GM21825 (cell line): Measurements from ENCODE around the gene F2.

Source experiments
- ATAC-seq: cut with Tn5 transposase; IDR thresholded peaks from one replicate; pipeline ENCODE4 v1.9.1; 2021; ENCODE audit warnings: mild to moderate bottlenecking, moderate library complexity; ENCODE audit not compliant: unreplicated experiment

Gene F2

DNA sequence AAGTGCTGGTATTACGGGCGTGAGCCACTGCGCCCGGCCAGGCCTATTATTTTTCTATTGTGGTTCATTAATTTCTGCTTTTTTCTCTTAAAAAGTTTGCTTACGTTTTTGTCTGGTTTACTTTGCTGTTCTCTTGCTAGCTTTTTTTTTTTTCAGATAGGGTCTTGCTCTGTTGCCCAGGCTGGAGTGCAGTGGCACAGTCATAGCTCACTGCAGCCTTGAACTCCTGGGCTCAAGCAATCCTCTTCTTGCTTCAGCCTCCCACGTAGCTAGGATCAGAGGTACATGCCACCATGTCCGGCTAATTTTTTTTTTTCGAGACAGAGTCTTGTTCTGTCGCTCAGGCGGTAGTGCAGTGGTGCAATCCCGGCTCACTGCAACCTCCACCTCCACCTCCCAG is 18.7 kb downstream of the F2 start:
- no peak for ATAC-seq

DNA sequence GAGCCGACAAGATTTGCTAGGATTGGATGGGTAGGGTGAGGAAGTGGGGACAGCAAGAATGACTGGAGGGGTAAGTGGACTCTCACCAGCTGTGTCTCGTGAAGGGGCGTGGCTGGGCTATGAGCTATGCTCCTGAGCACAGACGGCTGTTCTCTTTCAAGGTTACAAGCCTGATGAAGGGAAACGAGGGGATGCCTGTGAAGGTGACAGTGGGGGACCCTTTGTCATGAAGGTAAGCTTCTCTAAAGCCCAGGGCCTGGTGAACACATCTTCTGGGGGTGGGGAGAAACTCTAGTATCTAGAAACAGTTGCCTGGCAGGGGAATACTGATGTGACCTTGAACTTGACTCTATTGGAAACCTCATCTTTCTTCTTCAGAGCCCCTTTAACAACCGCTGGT is 19.9 kb downstream of the F2 start:
- ATAC-seq, result no peak

DNA sequence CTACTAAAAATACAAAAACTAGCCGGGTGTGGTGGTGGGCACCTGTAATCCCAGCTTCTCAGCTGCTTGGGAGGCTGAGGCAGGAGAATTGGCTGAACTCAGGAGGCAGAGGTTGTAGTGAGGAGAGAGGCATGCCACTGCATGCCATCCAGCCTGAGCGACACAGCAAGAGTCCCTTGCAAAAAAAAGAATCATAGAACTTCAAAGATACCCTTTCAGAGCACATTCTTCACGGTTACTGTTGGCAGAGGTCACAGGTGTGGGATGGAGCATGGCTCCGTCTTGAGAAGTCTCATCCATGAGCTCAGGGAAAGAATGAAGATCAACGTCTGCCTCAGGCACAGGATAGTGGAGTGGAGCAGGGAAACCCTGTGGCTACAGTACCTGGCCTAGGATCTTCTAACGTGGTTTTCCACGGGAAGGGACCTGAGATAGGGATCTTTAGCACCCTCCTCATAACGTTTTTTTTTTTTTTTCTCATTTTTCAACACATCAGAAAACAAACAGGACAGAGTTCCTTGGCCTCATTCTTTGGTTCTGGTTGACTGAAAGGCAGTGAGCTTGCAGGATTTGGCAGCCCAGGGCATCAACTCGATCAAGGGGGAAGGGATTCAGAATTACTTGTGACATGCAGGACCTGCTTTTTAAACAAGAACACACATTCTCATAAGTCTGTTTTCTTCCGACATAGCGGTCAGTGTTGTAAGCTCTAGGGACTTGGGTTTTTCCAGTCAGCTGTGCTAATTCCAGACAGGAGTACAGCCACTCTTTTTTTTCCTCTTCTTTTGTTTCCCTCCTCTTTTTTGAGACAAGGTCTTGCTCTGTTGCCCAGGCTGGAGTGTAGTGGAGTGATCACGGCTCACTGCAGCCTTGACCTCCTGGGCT is 22.8 kb downstream of the F2 start:
- ATAC-seq, result no peak

- no peak for ATAC-seq
Observed at GRCh38 chr11:46743043-46743442, 24.0 kb downstream of the F2 start.

GRCh38 chr11:46743693-46744339 is 24.8 kb downstream of the F2 start:
- ATAC-seq, result no peak

DNA sequence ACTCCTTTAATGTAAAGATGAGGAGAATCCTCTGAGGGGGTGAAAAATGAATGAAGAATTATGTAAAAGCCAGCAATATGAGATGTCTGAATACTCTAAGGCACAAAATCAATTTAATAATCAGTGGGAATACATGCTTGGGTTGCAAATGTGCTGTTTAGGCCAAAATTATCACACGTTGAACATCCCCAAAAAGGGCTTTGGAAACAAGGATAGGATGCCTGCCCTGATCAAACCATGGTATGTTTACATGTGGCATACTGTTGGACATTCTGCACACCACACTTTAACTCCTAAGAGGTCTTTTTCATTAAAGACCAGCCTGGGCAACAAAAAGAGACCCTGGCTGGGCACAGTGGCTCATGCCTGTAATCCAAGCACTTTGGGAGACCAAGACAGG is 26.3 kb downstream of the F2 start:
- no peak for ATAC-seq

GRCh38 chr11:46745995-46746394 is 27.0 kb downstream of the F2 start:
- no peak for ATAC-seq

DNA sequence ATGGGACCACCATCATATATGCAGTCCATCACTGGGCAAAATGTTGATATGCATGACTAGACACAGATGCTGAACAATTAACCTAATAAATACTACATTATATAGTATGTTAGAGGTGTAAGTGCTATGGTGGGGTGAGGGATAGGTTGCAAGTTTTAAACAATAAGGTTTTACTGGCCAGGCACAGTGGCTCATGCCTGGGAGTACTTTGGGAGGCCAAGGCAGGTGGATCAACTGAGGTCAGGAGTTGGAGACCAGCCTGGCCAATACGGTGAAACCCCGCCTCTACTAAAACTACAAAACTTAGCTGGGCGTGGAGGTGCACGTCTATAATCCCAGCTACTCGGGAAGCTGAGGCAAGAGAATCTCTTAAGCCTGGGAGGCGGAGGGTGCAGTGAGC is 28.1 kb downstream of the F2 start:
- no peak for ATAC-seq

DNA sequence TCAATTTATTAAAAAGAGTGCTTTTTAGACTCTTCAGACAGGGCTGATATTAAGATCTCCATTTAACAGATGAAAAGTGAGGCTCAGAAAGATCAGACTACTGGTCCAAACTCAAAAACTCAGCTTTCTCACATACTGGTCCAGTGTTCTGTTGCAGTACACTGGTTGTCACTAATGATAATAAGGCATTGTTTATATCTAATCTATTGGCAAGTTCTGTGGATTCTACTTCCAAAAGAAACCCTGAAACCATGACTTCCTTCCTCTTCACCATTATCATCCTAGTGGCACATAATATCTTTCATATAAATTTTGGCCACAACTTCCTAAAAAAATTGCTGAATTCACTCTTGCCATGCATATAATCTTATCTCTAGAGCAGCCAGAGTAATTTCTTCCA is 36.9 kb downstream of the F2 start:
- no peak for ATAC-seq

GRCh38 chr11:46759196-46759595 is 40.2 kb downstream of the F2 start:
- no peak for ATAC-seq

GRCh38 chr11:46760429-46761128 is 41.6 kb downstream of the F2 start:
- no peak for ATAC-seq

DNA sequence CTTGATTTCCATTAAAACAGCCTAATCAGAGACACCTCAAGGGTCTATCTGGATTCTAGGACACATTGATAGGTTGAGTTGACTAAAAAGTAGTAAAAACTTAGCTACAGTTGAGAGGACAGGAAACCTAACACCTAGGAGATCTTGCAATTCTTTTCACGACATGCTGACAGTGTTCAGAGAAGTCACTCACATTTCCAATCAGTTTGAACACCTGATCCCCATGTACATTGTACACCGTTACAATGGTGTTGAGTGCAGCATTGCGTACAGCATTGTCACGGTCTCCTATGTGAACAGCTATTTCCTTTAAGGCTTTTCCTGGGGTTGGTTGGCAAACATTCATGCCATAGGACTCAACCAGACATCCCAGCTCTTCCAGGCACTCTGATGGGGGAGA is 42.8 kb downstream of the F2 start:
- no peak for ATAC-seq

GRCh38 chr11:46762248-46762647 is 43.2 kb downstream of the F2 start:
- ATAC-seq, result no peak

DNA sequence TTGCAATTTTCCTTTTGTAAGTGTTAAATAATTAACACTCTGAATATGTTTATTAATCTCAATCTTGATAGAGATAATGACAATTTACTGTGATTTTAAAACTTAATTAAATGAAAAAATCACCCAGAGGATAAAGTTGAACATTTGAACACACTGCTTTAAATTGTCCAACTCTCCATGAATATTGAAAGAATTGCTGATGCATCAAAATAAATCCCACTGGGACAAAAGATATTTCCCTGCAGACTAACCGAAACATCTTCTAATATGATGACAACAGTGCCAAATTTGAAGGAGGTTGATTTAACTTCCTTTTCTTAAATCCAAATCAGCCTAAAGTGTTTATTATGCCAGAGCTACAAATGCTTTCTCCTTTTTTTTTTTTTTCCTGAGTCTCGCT is 47.6 kb downstream of the F2 start:
- ATAC-seq, result no peak

DNA sequence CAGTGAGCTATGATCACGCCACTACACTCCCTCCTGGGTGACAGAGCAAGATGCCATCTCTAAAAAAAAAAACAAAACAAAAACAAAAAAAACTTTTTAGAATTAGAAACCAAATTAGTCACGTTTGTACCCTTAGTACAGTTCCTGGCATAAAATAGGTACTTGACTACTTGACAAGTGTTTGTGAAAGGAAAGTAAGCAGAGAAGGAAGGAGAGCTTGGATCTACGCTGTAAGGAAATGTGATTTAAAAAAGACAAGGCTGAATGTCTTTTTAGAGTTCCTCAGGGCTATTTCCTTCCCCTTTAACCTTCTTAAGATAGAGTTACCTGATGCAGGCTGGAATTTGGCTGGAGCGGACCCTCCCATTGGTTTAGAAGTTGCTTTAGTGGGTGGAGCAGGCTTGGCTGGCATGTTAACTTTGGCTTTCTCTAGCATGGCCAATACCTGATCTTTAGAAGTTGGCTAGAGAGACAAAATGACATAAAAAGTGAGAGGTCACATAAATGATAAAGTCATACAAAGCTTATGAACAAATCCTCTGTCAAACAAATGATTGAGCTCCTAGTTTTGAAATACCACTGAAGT is 50.7 kb downstream of the F2 start:
- no peak for ATAC-seq

DNA sequence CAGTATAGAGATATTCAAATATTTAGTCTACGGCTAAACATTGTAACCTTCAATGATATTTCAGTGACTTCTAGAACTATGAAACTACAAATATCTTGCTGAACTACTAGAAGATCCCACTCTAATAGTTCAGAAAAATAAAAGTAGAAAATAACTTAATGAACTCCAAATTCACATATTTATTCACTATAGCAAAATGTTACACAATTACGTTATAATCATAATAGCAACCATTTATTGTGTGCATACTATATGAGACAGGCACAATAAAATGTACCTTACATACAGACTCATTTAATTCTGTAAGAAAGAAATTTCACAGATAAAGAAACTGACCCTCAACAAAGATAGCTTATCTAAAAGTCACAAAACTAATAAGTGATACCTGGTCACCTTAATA is 57.9 kb downstream of the F2 start:
- ATAC-seq, result no peak

- no peak for ATAC-seq
Observed at GRCh38 chr11:46778416-46778815, 59.4 kb downstream of the F2 start.
